T47D (cell line): ENCODE results near the gene LRRK1.

Source experiments
- DNase-seq, 2 experiments: peaks; one replicate each; pipeline versions ENCODE4 v3.0.0 to v3.0.0-alpha.2; 2011 to 2012; ENCODE audit warnings: low read depth in 1 of 2, low spot score in 1 of 2
- JUND ChIP-seq: IDR thresholded peaks from 2 replicates; pipeline ENCODE4 v1.6.1; 2012; ENCODE audit warnings: low read depth
- in situ Hi-C: cut with HindIII; loops from 2 replicates; pipeline ENCODE4 v1.10.0; 2016; ENCODE audit warnings: low sequenced_read_pairs, low pct_unique_long_range_greater_than_20kb

LRRK1 gene

DNA sequence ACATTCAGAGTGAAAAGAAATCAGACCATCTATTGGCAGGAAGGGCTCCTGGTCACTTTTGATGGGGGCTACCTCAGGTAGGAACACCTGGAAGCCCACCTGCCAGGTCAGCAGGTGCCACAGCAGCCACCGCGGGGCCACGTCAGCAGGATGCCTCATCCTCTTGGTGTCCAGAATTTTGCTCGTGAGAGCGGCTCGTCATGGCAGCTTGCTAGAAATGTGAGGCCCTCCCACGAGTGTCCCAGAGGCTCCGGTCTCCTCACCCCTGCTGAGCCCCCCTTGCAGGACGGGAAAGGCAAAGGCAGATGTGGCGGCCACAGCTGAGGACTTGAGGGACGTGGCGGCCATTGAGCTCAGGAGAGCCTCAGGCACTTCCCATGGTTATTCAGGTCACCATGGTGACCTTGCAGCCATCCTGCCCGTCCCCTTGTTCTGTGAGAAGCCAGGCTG lies 129.4 kb downstream of the LRRK1 start:
- TF ChIP-seq JUND: no peak
- DNase-seq: no peak
- in situ Hi-C loops: no loop called here

DNA sequence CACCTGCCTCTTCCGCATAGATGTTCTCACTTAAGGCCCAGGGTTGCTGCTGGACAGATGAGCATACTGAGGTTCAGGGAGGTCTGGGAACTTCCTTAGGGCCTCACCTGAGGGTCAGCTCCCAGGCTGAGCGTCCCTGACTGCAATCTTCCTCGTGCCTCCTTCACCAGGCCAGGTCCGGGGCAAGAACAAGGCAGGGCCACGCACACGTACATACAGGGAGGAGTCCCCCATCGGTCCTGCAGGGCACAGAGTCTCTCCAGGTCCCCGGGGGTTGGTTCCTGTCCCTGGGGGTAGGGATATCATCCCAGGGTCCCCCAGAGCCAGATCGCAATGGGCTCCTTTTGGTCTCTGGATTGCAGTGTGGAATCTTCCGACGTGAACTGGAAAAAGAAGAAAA lies 130.1 kb downstream of the LRRK1 start:
- TF ChIP-seq JUND: no peak
- in situ Hi-C loops: no loop called here
- DNase-seq: no peak

DNA sequence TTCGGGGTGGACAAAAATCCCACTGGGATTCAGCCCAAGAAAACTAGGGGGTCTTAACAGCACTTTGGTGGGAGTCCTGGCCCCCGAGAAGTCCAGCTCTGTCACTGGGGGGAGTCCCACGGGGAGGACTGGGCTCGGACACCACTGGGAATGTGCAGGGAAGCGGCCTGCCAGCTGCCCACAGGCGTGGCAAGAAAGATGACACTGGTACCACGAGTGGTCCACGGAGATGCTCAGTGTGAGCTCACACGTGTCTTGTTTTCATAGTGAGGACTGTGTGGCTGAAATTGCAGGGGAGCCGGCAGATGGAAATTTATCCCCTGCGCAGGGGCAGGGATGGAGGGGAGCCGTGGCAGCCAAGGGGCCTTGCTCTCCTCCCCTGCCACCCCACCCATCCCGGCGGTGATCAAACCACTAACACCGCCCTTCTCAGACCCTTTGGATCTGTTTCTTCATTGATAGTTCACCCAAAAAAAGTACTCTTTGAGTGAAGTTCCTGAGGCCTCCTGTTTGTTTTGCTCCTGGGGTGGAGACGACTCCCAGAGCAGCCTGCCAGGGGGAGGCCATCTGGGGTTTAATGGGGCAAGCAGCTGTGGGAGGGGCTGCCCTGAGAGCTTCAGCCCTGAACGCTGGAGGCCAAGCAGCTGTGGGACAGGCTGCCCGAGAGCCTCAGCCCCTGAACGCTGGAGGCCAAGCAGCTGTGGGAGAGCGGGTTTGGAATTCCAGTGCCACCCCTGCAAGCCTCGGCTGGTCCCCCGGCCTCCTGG lies 130.9 kb downstream of the LRRK1 start:
- no peak for TF ChIP-seq JUND
- DNase-seq: no peak
- in situ Hi-C loops: no loop called here

DNA sequence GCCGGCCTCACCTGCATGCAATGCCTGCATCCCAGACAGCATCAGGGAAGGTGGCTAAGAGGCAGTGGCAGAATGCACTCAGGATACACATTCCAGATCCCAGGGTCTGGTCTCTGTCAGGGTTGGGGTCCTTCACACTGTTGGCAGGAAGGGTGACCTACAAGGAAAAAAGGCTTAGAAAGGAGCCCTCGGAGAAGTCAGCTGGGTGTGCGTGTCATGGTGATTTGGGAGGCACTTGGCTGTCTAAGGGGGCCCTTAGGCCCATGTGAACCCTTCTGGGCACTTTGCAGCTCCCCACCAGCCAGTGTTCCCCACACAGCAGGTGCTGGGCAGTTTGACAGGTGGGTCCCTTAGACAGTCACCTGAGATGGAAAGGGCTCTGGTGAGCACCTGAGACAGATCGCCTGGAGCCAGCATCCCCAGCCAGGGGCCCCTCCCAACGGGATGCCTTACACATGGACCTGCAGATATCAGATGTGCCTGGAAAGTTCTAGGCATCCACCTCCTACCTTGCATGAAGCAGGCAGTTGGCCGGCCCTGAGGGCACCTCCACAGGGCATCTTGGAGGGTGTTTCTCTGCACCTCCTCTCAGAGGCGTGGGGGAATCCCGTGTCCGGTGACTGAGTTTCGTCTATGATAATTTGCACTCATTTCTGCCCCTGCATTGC lies 131.6 kb downstream of the LRRK1 start:
- no peak for TF ChIP-seq JUND
- no peak for DNase-seq
- in situ Hi-C loops: no loop called here

DNA sequence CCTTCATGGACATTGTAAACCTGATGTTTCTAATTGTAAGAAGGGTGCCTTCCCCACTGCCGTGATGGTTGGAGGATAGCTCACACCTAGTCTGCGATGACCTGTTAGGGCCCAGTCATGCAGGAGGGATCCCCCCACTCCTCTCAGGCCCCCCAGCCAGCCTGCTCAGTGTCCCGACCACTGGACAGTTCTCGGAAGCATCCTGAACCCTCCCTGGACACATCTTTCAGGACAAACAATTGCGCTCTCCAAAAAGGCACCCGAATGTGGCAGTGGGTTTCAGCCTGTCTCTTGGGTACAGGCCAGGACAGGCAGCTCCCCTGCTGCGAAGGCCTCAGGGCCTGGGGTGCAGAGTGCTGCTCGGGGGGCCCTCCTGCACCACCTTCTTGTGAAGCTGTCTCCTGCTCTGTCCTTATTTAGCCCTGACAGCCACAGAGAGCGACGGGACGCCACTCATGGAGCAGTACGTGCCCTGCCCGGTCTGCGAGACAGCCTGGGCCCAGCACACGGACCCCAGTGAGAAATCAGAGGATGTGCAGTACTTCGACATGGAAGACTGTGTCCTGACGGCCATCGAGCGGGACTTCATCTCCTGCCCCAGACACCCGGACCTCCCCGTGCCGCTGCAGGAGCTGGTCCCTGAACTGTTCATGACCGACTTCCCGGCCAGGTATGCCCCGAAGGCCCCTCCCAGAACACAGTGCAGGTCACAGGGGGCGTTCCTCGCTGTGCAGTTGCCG lies 132.3 kb downstream of the LRRK1 start:
- DNase-seq: no peak
- in situ Hi-C loops: no loop called here
- TF ChIP-seq JUND: no peak

DNA sequence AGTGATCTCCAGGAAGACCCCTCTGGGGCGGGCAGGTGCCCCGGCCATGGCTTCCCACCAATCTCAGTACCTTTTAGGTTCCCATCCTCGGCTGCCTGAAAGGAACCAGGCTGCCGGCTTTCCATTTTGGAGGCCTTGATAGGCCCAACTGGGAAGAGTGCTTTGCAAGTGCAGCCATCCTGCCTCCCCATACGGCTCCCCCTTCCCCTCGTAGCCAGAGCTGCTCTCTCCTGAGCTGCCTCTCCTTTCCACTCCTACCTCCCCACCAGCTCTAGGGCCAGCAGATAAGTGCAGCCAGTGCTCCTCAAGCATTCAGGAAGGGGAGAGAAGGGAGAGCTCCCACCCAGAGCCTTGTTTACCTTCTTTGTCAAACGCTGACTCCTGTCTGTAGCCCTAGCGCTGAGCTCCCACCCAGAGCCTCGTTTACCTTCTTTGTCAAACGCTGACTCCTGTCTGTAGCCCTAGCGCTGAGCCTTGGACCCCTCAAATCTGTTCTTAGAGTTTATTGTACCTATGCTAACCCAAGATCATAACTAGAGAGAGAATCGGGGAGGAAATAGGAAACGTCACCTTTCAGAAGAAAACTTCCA lies 133.0 kb downstream of the LRRK1 start:
- in situ Hi-C loops: no loop called here
- TF ChIP-seq JUND: no peak
- no peak for DNase-seq

DNA sequence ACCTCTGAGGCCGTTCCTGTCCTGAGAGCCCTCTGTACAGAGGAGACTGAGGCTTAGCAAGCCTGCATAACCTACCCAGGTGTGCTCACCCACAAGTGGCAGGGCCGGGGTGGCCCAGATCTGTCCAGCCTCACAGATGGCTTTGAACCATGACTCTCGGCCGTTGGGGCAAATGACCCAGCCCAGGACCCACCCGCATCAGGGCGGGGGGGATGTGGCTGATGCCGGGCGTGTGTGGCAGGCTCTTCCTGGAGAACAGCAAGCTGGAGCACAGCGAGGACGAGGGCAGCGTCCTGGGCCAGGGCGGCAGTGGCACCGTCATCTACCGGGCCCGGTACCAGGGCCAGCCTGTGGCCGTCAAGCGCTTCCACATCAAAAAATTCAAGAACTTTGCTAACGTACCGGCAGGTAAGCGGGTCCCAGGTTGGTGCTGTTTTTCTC lies 133.5 kb downstream of the LRRK1 start:
- TF ChIP-seq JUND: no peak
- DNase-seq: no peak
- in situ Hi-C loops: no loop called here

DNA sequence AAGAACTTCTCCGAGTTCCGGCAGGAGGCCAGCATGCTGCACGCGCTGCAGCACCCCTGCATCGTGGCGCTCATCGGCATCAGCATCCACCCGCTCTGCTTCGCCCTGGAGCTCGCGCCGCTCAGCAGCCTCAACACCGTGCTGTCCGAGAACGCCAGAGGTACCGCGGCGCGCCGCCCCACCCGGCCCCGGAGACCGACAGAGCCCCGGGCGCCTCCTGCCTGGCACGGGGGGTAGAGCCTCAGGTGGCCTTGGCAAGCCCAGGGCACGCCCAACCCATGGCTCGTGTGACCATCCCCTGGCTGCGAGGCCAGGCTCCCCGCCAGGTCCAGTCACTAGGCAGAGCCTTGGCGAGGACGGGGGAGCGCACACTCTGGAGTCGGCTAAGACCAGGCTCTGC lies 134.1 kb downstream of the LRRK1 start:
- no peak for DNase-seq
- in situ Hi-C loops: no loop called here
- TF ChIP-seq JUND: no peak

DNA sequence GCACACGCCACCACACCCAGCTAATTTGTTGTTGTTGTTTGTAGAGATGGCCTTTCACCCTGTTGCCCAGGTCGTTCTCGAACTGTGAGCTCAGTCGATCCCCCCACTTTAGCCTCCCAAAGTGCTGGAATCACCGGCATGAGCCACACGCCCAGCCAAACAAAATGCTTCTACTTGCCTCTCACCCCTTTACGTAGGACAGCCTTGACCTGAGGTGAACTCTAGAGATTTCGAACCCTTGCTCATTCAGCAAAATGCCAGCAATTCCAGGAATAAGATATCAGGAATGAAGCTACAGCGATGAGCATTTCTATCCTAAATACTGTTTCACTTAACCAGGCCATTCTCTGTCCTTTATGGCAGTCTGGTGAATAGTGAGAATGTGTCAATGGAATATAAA lies 135.0 kb downstream of the LRRK1 start:
- in situ Hi-C loops: no loop called here
- TF ChIP-seq JUND: no peak
- DNase-seq: no peak

DNA sequence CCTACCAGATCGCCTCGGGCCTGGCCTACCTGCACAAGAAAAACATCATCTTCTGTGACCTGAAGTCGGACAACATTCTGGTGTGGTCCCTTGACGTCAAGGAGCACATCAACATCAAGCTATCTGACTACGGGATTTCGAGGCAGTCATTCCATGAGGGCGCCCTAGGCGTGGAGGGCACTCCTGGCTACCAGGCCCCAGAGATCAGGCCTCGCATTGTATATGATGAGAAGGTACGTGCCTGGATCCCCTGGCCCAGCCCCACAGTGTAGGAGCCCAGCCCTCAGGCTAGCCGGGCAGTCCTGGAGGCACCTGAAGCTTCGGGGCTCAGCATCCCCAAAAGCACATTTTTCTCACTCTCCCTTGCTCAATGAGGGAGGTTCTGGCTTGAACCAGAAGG lies 135.8 kb downstream of the LRRK1 start:
- no peak for DNase-seq

DNA sequence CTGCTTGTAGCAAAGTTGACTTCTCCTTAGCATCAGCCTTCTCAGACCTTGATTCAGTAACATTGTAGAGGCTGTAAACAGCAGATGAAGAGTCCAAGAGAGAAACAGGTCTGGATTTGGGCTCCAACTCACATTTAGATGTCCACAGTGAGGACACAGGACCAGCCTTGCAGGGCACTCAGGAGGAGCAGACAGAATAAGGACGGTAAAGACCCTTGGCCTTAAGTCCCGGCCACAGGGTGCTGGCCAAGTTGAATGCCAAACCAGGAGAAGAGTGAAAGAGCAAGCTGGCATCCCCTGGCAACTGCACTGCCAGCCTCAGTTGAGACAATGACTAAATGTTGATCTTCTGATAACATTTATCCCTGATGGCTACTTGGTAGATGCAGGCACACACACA lies 136.3 kb downstream of the LRRK1 start:
- no peak for DNase-seq
- in situ Hi-C loops: no loop called here
- TF ChIP-seq JUND: no peak

More for the DNA sequence above, 135.8 kb downstream of the LRRK1 start:
- in situ Hi-C loops: no loop called here
- TF ChIP-seq JUND: no peak
